Activated naive CD4-positive, alpha-beta T cell treated with anti-CD3 and anti-CD28 coated beads, Interleukin-2, amount 50 U/mL, for 16 hours (primary cell): Measurements from ENCODE around the gene FBXW10B.
"Not testable (repeated sequence)": the region's sequence is repeated elsewhere in the genome, so short reads cannot be mapped to it uniquely, and the experiment has no call there.

Experiments used
- DNase-seq: peaks from one replicate; pipeline ENCODE4 v3.0.0-alpha.2; 2020

Gene FBXW10B

DNA sequence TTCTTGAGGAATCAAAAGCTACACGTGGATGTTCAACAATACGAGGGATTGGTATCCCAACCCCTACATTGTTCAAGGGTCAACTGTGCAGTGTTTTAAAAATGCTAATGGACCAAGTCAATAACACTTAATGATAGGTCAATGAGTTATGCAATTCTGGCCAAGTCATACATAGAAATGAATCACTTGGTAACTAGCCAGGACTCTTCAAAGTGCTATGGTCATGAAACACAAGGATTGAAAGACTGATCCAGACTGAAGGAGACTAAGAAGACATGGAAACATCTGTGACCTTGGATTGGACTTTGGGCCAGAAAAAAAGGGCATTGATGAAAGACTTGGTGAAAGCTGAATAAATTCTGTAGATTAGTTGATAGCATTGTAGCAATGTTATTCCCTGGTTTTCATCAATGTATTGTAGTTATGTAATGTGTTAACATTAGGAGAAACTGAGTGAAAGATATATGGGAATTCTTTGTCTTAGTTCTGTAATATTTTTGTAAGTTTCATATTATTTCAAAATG lies 11.5 kb upstream of the FBXW10B start:
- not testable (repeated sequence) for DNase-seq

DNA sequence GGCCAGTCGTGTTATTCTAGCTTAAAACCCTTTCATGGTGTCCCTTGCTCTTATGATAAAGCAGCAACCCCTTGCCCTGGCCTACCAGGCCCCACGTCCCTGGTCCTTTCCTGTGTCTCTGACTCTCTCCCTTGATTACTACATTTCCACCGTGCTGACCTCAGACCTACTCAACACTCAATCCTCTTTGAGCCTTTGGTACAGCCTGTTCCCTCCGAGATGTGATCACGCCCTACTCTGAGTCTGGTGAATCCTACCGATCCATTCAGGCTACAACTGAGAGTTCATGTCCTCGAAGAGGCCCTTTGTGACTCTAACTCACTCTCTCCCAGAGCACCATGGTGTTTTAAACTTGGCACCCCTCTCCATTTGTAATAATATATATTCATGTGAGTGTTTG lies 10.5 kb upstream of the FBXW10B start:
- not testable (repeated sequence) for DNase-seq

DNA sequence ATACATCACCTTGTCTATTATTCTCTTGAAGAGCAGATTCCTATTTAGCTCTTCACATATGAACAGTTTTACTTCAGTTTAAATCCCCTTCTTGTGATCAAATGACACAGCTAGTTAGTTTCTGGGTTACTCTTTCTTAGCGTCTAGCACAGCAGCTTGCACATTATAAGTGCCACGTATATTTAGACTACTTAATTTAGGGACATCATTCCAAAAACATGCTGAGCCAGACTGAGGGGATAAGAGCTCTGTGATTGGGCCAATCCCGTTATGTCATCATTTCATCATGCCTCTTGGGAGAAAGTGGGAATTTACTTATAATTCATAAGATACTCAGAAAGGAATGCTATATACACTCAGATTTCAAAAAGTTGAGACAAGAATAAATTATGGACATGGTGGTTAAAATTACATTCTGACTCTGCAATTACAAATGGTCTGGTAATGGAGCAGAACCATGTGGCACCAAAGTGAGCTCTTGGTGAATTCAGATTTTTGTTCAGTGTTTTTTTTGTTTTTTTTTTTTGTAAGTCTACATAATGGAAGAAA lies 4.2 kb upstream of the FBXW10B start:
- not testable (repeated sequence) for DNase-seq

DNA sequence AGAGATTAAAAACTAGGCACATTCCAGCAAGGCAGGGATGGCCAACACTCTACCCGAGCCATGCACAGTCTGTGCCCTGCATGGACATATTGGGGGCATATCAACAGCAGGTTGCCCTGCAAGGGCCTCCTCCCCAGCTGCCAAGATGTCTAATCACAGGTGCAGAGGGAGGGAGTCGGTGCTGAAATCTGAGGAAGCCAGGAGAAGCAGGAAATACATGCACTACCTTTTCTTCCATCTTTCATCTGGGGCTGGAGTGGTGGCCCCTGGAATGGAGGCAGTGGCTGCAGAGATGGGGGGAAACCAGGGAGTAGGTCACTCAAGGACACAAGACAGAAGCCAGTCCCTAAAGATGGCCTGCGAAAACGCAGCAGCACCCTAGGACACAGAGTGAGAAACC lies 3.8 kb upstream of the FBXW10B start:
- DNase-seq: not testable (repeated sequence)

DNA sequence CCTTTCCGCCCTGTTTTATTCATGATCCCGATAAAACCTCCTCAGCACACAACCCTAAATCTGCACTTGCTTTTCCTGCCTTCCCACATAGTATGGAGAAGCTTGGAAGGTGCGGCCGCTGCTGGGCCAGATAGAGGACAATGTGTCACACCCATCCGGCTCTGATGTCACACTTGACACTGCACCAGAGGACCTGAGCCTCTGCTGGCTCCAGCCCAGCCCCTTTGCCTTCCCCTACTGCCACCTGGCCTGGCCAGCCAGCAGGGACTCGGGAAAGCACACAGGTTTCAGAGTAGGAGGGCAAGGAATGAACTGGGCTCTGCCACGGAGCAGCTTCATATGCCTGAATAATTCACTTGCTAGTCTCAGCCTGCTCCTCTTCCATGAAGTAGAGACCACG lies 2.6 kb upstream of the FBXW10B start:
- not testable (repeated sequence) for DNase-seq

DNA sequence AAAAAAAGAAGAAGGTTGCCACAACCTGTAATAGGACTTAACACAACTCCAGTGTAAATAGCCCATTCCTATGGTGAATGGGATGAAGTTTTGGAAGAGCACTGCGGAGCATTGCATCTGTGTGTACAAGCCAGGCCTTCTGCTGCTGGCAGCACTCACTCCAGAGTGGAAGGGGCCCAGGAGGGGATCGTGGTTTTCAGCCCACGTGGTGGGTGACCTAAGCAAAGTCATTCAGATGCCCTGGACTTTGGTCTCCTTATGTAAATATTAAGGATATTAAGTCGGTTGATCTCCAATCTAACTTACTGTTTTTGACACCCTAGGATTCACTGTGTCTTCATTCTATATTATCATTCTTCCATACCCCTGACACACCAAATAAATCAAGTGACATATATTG lies 2.7 kb downstream of the FBXW10B start:
- not testable (repeated sequence) for DNase-seq

DNA sequence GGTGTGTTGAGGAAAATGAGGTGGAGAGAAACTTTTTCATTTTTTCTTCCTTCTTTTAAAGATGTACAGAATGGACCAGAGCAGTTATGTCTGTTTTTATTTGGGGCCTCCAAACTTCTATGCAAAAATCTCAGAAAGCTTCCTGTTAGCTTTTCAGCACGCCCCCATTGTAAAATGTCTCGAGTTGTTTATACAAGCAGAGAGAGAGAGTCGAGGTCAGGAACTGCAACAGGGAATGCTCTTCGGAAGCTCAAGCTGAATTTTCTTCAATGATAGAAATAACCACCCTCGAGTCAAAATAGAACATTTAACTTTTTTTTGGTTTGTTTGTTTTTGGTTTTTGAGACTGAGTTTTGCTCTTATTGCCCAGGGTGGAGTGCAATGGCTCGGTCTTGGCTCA lies 3.7 kb downstream of the FBXW10B start:
- DNase-seq: not testable (repeated sequence)

DNA sequence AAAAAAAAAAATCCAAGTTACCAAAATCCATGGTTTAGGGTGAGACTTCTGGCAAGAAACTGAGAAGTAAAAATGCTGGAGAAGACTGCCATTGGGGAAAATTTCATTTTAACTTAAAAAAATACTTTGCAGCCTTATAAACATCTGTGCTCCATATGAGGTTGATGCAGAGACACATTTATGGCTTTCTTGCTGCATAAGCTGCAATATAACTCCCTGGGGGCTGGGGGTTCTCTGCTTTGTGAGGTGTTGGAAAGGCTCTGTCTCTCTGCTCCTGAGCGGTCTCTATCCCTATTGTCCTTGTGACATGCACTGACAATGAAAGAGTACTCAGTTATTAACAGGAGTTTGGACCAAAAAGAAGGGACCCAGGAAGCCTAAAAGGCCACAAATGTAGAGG lies 6.4 kb downstream of the FBXW10B start:
- not testable (repeated sequence) for DNase-seq

DNA sequence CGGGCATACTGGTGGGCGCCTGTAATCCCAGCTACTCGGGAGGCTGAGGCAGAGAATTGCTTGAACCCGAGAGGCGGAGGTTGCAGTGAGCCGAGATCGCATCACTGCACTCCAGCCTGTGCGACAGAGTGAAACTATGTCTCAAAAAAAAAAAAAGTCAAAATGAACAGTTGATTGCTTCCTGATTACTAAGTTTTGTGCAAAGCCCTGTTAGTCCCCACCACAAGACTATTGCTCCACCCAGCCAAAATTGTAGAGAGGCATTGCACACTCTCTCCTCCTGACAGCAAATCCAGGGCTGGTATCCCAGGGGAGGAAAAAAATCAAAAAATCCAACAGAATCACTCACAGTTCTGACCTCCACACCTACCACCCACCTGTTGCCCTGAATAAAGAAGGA lies 26.5 kb downstream of the FBXW10B start:
- DNase-seq: not testable (repeated sequence)

DNA sequence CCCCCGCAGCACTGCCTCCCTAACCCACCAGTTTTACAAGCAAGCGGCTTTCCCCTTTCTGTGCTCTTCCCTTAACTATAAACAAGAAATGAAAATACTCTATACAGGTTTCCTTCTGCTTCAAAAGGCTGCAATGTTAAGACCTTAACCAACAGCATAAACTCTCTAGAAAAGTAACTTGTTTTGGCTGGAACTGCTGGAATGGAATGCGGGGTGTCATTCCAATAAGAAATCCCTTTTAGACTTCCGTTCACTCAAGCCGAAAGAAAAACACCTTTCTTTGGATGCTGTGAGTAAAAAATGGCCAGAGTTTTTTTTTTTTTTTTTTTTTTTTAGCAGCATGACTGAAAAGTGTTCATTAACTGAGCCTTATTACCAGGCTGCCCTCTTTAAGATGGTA lies 27.5 kb downstream of the FBXW10B start:
- not testable (repeated sequence) for DNase-seq

DNA sequence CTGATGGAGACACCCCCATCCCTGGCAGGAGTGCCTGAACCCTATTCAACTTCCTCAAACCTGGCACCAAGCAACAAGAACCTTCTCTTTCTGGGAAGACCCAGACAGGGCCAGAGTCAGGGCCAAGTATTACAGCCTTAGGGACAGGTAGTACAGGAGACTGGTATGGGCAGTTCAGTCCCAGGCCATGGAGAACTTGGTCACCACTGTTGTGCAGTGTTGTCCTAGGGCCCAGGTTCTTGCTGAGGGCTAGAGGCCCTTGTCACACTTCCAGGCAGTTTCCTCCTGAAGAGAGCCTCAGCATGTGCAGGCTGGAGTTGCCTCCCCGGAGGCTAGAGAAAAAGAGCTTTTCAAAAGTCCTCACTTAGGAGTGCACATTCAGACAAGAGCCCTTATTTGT lies 28.7 kb downstream of the FBXW10B start:
- DNase-seq: not testable (repeated sequence)

DNA sequence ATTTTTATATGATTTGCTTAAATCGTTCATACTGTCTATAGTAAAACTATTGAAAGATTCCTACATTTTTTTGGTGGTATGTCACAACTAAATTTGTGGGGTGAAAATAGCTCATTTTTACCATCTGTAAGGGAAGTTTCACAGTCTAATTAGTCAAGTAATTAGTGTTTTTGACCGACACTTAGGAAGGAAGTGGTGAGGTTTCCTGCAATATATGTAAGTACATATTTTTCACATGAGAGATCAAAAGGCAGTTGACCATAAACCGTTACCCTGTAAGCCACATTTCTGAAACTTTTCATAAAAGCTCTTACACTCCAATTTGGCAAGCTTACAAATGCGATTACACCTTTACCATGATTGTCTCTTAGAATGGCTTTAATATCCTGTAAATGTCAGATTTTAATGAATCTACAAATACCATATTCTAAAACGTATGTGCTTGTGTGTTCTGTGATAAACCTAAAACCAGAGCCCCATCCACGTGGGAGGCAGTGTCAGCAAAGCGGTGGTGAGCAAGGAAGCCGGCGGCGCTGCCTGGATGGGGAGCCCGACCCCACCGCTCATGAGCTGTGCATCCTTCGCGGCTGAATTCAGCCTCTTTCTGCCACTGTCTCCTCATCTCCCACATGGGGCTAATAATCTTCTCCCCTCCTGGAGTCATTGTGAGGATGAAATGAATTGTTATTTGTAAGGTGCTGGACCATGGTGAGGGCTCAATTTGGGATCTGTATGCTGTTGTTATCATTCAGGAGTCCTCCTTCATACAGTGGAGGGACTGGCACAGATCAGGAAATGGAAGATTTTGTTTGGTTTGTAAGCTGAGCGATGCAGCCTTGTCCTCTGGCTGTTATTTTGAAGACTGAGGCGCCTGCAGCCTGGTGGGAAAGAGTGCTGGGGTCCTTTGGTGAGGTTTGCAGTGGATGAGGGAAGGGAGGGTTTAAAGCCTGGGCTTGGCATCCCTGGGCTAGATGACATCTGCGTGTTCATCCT lies 29.7 kb downstream of the FBXW10B start:
- DNase-seq: peak; percentile 14

DNA sequence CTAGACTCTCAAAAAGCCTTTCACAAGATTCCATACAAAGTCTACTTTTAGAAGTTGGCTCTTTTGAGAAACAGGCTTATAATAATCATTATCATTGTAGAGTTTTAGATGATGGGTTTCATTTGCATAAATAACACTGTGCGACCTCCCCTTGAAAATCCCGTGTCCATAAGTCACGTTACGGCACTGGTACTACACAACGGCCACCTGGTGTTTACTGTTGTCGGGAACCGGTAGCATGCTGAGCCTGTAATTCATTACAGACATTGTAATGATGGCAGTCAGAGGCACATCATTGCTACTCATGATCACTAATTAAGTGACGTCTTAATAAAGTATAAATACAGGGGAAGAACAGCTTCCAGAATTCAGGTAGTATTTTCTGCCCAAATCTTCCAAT lies 31.5 kb downstream of the FBXW10B start:
- not testable (repeated sequence) for DNase-seq

DNA sequence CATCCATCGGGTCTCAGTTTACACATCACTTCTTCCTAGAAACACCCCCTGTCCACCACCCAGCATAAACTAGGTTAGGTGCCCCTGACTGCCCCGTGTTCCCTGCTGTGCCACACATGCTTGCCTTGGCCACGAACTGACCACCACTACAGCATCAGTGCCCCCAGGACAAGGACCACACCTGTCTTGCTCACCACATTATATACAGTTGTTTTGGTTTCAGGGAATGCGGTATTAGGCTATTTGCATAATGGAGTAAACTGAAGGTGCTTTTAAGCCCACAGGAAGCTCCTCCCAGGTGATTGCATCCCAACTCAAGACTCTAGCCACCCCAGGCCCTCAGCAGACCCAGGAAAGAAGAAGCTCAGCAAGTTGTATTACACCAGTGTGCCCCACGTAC lies 36.2 kb downstream of the FBXW10B start:
- DNase-seq: not testable (repeated sequence)

DNA sequence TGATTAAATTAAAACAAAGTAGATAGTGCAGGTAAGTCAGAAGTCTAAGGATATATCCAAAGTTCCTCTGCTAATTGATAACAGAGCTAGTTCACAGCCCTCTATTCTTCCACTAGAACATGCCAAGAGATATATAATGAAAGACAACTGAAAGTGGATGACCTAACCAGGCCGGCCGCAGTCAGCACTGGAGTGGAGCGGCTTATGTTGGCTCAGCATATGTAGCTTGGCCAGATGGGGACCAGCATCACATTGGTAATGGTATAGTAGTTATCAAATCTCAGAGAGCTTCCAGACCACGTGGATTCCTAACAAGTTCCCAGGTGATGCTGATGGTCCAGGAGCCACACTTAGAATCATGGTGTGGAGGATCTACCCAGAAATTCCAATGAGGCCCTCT lies 38.0 kb downstream of the FBXW10B start:
- not testable (repeated sequence) for DNase-seq

DNA sequence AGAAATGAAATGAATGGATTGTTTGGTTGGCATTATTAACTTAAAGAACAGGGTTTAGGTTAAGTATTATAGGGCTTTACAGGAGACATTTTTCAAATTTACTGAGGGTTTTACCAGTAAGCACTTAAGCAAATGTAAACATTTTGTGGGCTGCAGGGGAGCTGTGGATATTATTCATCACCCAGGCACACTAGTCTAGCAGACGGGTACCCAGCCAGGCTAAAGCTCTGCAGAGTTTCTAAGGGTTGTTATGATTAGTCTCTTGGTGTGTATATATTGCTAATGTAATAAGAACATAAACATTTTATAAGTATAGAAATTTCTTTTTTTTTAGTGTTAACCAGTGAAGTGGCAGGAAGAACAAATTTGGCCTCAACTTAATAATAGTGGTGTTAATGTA lies 42.7 kb downstream of the FBXW10B start:
- DNase-seq: not testable (repeated sequence)

DNA sequence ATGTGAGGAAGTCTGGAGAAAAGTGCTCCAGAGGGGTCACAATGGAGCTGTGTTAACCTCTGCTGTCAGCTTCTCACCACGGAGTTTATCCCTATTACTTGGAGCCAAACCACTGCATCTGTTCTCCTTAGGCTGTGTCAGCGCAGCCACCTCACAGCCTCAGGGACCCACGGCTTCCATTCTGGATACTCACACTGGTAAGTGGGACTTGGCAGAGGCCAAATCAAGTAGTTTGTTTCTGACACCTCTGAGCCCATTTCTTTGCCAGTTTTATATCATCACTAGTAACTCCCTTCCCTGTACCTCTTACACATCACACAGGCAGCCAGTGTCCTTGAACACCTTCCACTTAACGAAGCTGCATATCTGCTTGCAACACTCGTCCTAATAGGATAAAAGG lies 44.8 kb downstream of the FBXW10B start:
- DNase-seq: not testable (repeated sequence)

DNA sequence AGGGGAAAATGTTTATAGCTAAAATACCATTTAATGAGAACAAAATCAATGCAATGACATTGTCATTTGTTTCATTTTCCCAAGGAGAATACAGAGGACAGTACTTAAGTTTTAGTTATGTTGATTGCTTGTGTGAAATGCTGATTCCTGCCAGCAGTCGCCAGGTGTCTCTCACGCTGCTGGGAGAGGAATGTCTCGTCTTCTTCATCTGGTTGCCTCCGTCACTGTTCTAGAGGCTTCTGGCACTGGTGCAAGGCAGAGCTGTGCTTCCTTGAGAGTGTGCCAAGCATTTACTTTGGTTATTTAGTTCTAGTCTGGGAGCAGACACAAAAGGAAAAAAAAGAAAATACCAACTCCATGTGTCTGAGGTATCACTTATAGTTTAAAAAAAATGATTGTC lies 45.6 kb downstream of the FBXW10B start:
- not testable (repeated sequence) for DNase-seq
